Hematopoietic multipotent progenitor cell treated with erythropoietin and hydrocortisone succinate and interleukin-3 and kit ligand, for 17 days (in vitro differentiated cells): ENCODE measurements around the gene SIRPA.

ENCODE experiments used
- DNase-seq: peaks from one replicate; pipeline ENCODE4 v3.0.0-alpha.2; 2015; ENCODE audit warnings: low spot score

Gene SIRPA

GRCh38 chr20:1870792-1871550 is 24.2 kb upstream of the SIRPA start:
- no peak for DNase-seq

DNA sequence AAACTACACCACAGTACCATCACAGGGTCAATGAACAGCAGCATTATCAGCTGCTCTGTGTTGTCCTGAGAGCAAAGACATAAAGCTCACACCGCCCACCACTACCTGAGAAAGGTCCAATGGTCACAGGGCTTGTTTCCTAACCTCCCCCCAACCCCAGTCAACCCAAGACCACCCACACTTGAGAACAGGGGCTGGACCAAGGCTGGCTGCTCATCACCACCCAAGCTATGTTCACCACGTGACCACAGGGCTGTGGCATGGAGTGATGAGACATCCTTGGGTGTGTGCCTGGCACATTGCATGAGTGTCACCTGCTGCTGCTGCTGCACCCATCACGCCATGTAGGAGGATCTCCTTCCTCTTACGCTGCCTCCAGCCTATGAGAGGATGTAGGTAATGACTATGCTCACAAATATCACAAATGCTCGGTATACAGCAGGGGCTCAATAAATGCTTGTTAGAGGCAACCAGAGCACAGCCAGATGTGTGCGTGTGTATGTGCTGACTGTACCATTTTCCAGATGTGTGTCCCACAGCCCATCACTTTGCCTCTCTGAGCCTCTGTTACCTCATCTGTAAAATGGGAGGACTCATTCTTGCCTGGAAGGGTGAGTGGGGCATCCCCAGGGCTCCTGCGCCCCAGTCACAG is 23.3 kb upstream of the SIRPA start:
- no peak for DNase-seq

- no peak for DNase-seq
Observed at GRCh38 chr20:1872459-1873097, 22.6 kb upstream of the SIRPA start.

GRCh38 chr20:1874450-1875182 is 20.6 kb upstream of the SIRPA start:
- DNase-seq = no peak

- DNase-seq = no peak
Observed at GRCh38 chr20:1875183-1875554, 20.0 kb upstream of the SIRPA start.

DNA sequence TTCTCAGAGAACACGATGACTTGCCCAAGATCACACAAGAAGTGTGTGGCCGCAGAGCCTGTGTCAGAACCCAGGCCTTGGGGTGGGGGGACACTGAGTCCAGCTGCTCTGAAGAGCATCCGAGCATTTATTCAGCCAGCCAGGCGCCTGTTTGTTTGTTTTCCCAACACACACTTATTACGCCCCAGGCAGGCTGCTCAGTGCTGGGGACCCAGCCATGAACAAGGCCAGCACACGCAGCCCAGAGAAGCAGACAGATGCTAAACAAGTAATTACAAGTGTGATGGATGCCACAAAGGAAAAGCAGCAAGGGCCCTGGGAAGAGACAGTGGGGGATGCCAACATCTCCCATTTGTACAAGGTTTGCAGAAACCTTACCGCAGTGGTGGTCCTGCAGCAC is 19.4 kb upstream of the SIRPA start:
- DNase-seq = no peak

- no peak for DNase-seq
Observed at GRCh38 chr20:1876217-1876921, 18.8 kb upstream of the SIRPA start.

GRCh38 chr20:1876975-1877608 is 18.1 kb upstream of the SIRPA start:
- DNase-seq = no peak

DNA sequence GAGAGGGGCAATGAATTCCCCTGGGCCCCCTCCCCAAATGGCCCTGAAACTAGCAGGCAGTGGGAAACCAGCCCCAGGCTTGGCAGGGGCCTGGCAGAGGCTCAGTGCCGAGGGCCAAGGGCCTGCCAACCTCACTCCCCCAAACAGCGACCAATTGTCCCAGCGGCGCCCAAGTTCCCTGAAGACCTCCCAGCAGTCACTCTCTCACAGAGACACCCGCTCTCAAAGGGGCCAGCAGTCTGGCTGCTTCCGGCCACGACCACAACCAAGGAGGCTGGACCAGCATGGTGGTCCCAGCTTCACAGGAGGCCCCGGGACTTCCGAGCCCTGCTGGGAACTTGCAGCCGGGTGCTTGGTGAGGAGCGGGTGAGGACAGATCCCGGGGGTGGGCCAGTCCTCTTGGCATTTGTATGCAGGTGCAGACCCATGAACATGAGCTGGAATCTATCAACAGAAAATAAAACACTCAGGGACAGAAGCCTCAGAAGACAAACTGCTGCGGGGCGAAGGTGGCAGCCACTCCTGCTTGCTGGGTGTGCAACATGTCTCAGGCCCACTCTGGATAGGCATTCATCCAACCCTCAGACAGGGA is 17.5 kb upstream of the SIRPA start:
- no peak for DNase-seq

- DNase-seq = no peak
Observed at GRCh38 chr20:1879369-1879768, 15.8 kb upstream of the SIRPA start.

- no peak for DNase-seq
Observed at GRCh38 chr20:1879934-1880333, 15.3 kb upstream of the SIRPA start.

- DNase-seq = no peak
Observed at GRCh38 chr20:1880529-1881239, 14.5 kb upstream of the SIRPA start.

DNA sequence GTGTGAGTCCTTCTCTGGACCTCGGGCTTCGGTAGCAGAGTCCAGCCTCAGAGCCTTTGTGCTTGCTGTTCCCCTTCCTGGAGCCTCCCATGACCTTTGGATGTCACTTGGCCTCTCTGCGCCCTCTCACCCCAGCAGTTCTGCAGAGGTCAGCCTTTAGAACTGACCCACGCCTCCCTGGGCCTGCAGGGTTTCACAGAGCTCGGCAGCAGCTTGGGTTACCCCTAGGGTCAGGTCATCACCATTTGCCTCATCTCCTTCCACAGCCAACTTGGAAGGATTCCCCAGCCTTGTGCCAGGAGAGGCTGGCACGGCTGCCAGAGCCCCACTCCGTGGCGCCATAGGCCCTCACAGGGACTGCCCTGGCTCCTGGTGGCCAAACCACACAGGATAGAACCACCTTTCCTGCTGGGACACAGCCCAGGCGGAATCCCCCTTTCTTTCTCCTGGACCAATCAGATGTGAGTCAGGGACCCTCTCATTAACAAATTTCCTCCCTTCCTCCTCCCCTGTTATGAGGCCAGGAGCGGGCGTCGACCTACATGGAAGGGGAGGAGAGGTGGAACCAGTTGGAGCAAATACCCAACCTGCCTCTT is 13.9 kb upstream of the SIRPA start:
- no peak for DNase-seq

DNA sequence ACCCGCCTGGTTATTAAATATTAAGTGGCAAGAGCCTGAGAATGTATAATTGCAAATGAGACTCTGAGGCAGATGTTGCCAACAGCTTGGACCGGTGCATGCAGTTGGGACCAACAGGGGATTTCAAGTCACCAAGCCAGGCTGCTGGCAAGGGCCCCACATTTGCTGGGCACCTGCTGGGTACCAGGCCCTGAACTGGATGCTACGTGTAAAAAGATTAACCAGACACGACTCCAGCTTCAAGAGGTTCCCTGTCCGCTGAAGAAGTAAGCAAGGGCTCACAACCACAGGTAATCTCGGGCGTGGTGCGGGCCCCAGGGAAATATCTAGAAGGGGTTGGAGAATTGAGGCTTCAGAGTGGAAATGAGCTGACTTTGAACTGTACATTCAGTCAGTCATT is 13.2 kb upstream of the SIRPA start:
- DNase-seq = no peak

DNA sequence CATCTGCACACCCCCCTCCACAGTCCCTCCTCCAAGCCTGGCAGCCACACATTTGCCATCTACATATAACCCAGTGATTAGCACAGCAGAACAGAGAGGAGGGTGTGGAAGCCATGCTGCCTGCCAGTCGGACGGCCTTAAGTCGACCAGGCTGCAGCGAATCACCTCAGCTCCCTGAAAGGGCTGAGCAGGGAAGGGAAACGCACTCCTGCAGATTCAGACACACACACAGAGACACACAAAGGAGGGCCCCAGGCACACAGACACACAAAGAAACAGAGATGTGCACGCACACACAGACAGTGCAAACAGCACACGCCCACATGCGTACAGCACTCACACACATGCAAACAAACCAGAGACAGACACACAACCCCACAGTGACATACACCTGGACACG is 11.2 kb upstream of the SIRPA start:
- no peak for DNase-seq

DNA sequence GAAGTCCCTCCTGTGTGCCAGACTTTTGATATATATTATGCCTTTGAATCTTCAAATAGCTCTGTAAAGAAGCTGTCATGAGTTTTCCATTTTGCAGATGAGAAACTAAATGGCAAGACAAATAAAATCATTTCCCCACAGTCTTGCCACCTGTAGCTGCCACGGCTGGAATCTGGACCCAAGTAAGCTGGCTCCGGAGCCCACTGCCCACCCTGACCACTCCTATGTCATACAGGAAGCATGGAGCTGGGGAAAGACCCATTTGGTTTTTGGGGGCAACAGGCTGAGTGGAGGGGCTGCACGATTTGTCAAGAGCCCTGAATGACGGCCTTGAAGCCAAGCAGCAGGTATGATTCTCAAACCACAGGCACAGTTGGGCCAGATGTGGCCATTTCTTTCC is 10.0 kb upstream of the SIRPA start:
- no peak for DNase-seq

DNA sequence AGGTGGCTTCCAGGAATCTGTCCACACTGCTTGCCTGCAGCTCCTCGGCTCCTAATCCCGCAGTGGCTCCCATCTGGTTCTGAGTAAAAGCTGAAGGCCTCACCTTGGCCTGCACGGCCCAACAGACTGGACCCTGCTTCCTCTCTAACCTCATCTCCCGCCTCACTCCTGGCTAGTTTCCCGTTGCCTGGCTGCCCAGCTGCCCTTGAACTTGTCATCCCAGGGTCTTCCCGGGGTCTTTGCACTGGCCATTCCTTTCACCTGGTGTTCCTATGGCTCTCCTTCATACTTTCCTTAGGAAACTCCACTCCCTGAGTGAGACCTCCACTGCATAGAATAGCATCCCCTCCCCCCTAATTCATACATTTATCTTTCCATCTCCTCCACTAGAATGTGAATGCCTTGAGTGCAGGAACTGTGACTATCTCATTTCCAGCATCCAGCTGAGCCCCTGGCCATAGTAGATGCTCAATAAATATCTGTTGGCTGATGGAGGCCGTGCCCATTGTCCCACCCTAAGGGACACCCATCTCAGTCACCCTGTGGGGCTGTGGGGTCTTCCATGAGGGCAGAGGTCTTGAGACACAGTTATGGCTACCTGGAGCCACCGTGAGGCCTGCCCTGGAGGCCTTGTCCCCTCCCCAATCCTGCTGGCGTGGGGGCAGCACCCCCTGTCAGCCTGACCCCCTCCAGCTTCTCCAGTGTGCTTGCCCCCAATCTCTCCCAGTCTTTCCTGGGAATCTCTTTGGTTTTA is 9.1 kb upstream of the SIRPA start:
- DNase-seq = no peak

DNA sequence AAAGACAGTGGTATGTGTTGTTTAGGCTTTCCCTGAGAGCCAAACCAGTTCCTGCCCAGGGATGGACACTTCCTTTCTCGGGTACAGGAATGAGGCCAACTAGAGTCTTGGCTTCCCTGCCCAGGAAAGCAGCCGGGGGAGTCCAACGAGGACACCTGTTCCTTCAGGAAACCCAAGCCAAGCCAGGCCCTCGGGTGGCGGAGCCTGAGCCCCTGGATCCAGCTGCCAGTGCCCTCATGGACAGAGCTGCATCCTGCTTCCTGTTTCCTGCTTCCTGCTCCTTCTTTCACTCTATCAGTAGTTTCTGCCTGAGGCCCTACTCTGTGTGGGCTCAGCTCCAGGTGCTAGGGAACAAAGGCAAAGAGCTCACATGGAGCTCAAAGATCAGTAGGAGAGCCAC is 7.9 kb upstream of the SIRPA start:
- DNase-seq = no peak

- no peak for DNase-seq
Observed at GRCh38 chr20:1887756-1888155, 7.5 kb upstream of the SIRPA start.
